SU-DHL-6 (cell line): Measurements from ENCODE around the gene SORCS2.

Experiments
- H2AFZ ChIP-seq: fragments of 200-600 bp; sonication (generic); 2 replicates; pipeline ENCODE4 v1.6.1; 2014; ENCODE audit warnings: low read depth, mild to moderate bottlenecking, moderate library complexity, mixed read lengths, antibody characterized with exemption, low read length; ENCODE audit not compliant: severe bottlenecking
- H3F3A ChIP-seq: fragments of 200-600 bp; shearing (Covaris generic); 2 replicates; pipeline ENCODE4 v1.6.0; 2016; ENCODE audit warnings: antibody characterized with exemption, mild to moderate bottlenecking; ENCODE audit not compliant: insufficient read depth
- H3K27ac ChIP-seq: fragments of 200-600 bp; sonication (generic); 2 replicates; pipeline ENCODE4 v1.5.1; 2016; ENCODE audit warnings: low read depth, mild to moderate bottlenecking, low read length, moderate library complexity, mixed read lengths
- H3K27me3 ChIP-seq: fragments of 200-600 bp; sonication (generic), shearing (Covaris generic); 2 replicates; pipeline ENCODE4 v1.6.0; 2014; ENCODE audit warnings: mild to moderate bottlenecking, low read length
- H3K36me3 ChIP-seq: fragments of 200-600 bp; sonication (generic); 2 replicates; pipeline ENCODE4 v1.6.1; 2014; ENCODE audit warnings: mild to moderate bottlenecking, low read length, mixed read lengths
- H3K4me2 ChIP-seq: fragments of 300-600, 200-600 bp; shearing (Covaris generic), sonication (generic); 2 replicates; pipeline ENCODE4 v1.6.0; 2014; ENCODE audit warnings: low read length, low read depth, mild to moderate bottlenecking; ENCODE audit not compliant: poor library complexity, severe bottlenecking
- H3K4me3 ChIP-seq: fragments of 200-600 bp; sonication (generic); 2 replicates; pipeline ENCODE4 v1.5.1; 2014; ENCODE audit warnings: antibody characterized with exemption, low read length, mild to moderate bottlenecking, mixed read lengths; ENCODE audit not compliant: insufficient read depth, poor library complexity, severe bottlenecking
- H3K79me2 ChIP-seq: fragments of 200-600 bp; sonication (generic); 2 replicates; pipeline ENCODE4 v1.6.1; 2014; ENCODE audit warnings: mild to moderate bottlenecking, low read length, moderate library complexity; ENCODE audit not compliant: insufficient read depth
- H3K9ac ChIP-seq: fragments of 200-600 bp; sonication (generic); 2 replicates; pipeline ENCODE4 v1.7.0; 2014; ENCODE audit warnings: mild to moderate bottlenecking, low read length
- H3K9me2 ChIP-seq: fragments of 200-600 bp; sonication (generic); replicated peaks from 2 replicates; pipeline ENCODE4 v1.6.1; 2014; ENCODE audit warnings: low read length; ENCODE audit not compliant: insufficient read depth
- H3K9me3 ChIP-seq: fragments of 200-600 bp; sonication (generic); 2 replicates; pipeline ENCODE4 v1.6.1; 2014; ENCODE audit warnings: low read length, mixed read lengths; ENCODE audit not compliant: insufficient read depth
- H4K20me1 ChIP-seq: fragments of 200-600 bp; sonication (generic); 2 replicates; pipeline ENCODE4 v1.6.1; 2014; ENCODE audit warnings: low read depth, mild to moderate bottlenecking, antibody characterized with exemption, low read length, moderate library complexity, mixed read lengths
- EZH2phosphoT487 ChIP-seq: fragments of 200-600 bp; sonication (generic), shearing (Covaris generic); conservative IDR thresholded peaks from 2 replicates; pipeline ENCODE4 v1.6.1; 2018; ENCODE audit warnings: mild to moderate bottlenecking, antibody characterized with exemption, low read length, moderate library complexity, mixed read lengths
- TF ChIP-seq, protein P1 (sequence below): fragments of 200-600 bp; sonication (generic); IDR thresholded peaks from one replicate; pipeline ENCODE4 v1.5.1; 2017; ENCODE audit warnings: antibody characterized with exemption, mild to moderate bottlenecking, low read length, moderate library complexity; ENCODE audit not compliant: insufficient read depth, poor library complexity, severe bottlenecking

SORCS2 gene

DNA sequence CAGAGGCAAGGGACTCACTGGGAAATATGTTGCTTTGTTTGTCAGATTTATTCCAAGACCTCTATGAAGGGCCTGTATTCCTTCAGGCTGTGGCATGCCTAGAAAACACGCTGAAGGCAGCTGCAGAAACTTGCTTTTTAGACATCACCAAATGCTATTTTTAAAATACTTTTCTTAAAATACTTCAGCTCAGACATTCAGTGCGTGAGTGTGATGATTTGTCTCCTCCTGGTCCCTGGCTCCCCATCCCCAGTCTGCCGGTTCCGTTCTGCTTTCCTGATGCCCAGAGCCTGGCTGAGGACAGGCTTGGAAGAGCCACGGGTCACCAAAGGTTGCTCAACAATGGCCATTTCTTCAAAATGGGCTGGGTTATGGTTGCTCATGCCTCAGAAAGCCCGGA, 187.4 kb downstream of the SORCS2 start:
- H3K27me3 ChIP-seq: no peaks in the 10 kb centered on the region
- H3K9me3 ChIP-seq: no peaks in the 10 kb centered on the region
- H3K36me3 ChIP-seq: no peaks in the 10 kb centered on the region
- H3K4me3 ChIP-seq: no peak overlapping the region
- H3K9me2 ChIP-seq: no peaks in the 10 kb centered on the region
- no peaks in the 10 kb centered on the region for H4K20me1 ChIP-seq
- no peak overlapping the region for H3K4me2 ChIP-seq
- H2AFZ ChIP-seq: no peak overlapping the region
- H3K9ac ChIP-seq: no peak overlapping the region
- TF ChIP-seq, protein P1, sequence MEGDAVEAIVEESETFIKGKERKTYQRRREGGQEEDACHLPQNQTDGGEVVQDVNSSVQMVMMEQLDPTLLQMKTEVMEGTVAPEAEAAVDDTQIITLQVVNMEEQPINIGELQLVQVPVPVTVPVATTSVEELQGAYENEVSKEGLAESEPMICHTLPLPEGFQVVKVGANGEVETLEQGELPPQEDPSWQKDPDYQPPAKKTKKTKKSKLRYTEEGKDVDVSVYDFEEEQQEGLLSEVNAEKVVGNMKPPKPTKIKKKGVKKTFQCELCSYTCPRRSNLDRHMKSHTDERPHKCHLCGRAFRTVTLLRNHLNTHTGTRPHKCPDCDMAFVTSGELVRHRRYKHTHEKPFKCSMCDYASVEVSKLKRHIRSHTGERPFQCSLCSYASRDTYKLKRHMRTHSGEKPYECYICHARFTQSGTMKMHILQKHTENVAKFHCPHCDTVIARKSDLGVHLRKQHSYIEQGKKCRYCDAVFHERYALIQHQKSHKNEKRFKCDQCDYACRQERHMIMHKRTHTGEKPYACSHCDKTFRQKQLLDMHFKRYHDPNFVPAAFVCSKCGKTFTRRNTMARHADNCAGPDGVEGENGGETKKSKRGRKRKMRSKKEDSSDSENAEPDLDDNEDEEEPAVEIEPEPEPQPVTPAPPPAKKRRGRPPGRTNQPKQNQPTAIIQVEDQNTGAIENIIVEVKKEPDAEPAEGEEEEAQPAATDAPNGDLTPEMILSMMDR: no peak
- TF ChIP-seq EZH2phosphoT487: no peak
- H3K79me2 ChIP-seq: no peaks in the 10 kb centered on the region
- H3F3A ChIP-seq: no peaks in the 10 kb centered on the region
- no peak overlapping the region for H3K27ac ChIP-seq

DNA sequence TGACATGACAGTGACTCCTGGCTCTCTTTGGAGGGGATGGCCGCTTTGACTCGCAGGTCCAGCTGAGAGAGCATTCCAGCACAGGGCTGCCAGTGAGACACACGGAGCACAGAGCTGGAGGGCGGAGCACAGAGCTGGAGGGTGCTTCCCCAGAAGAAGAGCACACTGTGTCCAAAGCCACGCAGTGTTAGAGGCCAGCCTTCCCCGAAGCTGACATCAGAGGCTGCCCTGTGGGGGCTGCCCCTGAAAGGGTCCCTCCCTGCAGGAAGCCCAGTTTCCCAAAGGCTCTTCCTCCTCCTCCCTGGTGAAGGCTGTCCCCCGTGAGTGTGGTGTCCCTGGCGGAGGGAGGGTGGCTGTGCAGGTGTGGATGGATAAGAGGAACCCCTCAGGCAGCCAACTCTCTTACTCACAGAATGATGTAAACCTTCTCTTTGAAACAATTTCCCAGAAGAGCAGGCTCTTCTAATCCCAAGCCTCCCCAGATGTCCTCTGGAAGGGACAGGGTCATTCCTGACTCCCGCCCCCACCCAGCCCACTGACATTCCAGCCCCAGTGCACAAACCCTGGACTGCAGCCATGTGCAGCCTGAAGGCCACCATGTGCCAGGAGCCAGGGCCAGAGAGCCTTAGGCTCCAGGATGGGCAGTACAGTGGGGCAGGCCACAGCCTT, 189.0 kb downstream of the SORCS2 start:
- Histone ChIP-seq H3K9me2 (no peaks in the 10 kb centered on the region), H3K36me3 (no peaks in the 10 kb centered on the region), H2AFZ (no peak overlapping the region), H3F3A (no peaks in the 10 kb centered on the region), H3K9ac (no peak overlapping the region), H3K79me2 (no peaks in the 10 kb centered on the region), H4K20me1 (no peaks in the 10 kb centered on the region), H3K9me3 (no peaks in the 10 kb centered on the region), H3K27me3 (no peaks in the 10 kb centered on the region), H3K27ac (no peak overlapping the region), H3K4me2 (no peak overlapping the region), H3K4me3 (no peak overlapping the region)
- TF ChIP-seq, protein P1: no peak
- no peak for TF ChIP-seq EZH2phosphoT487

DNA sequence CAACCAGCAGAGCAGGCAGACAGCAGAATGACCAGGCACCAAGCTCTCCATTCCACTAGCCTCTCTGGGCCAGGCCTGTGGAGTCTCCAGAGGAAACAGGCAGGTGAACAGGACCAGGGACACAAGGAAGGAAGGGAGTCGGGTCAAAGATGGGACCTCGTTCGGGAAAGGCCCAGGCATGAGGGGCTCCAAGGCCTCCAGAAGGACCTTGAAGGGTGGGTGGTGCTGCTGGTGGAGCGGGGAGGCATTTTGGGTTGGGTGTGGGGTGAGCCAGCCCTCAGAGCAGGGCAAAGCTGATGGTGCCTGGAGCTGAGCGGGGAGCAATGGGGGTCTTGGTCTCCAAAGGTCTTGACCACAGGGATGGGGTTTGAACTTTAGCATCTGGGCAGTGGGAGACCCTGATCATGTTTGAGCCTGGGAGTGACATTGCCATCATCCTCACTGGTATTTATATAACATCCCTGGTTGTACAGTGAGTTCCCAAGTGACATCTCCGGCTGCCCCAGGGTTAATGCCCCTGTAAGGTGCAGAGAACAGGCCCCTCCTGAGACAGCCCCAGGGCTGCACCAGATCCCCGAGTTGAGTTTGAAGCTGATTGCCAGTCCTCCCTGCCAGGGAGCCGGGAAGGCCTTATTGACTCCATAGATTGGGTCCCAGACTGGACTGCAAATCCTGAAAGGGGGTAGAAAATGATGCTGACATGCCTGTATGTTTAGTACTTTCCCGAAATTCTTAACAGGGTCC, 189.7 kb downstream of the SORCS2 start:
- Histone ChIP-seq H3F3A (no peaks in the 10 kb centered on the region), H3K9me2 (no peaks in the 10 kb centered on the region), H3K27me3 (no peaks in the 10 kb centered on the region), H3K9ac (no peak overlapping the region), H3K27ac (no peak overlapping the region), H3K9me3 (no peaks in the 10 kb centered on the region), H2AFZ (no peak overlapping the region), H4K20me1 (no peaks in the 10 kb centered on the region), H3K4me3 (no peak overlapping the region), H3K4me2 (no peak overlapping the region), H3K36me3 (no peaks in the 10 kb centered on the region), H3K79me2 (no peaks in the 10 kb centered on the region)
- TF ChIP-seq EZH2phosphoT487: no peak
- TF ChIP-seq, protein P1: no peak
